ENCODE results near the gene PRTG.

The PRTG gene

GRCh38 chr15:55564347-55565145 lies 178.4 kb downstream of the PRTG start:
- no peak for DNase-seq (ENCODE audit: low spot score)

GRCh38 chr15:55562601-55563000 lies 180.4 kb downstream of the PRTG start:
- no peak for DNase-seq (ENCODE audit: low spot score)
